HCT116 (cell line): ENCODE data around the gene NCBP3.

Experiments
- ATF3 ChIP-seq: IDR thresholded peaks from 2 replicates; pipeline ENCODE4 v1.6.1; 2012
- CEBPB ChIP-seq: IDR thresholded peaks from 2 replicates; pipeline ENCODE4 v1.6.1; 2012; ENCODE audit warnings: low read depth
- EGR1 ChIP-seq: IDR thresholded peaks from 2 replicates; pipeline ENCODE4 v1.6.1; 2012; ENCODE audit warnings: low read depth
- EZH2 ChIP-seq: fragments of 200-600 bp; sonication (generic); IDR thresholded peaks from 2 replicates; pipeline ENCODE4 v1.6.1; 2017; ENCODE audit warnings: antibody characterized with exemption, mixed run types
- JUND ChIP-seq: IDR thresholded peaks from 2 replicates; pipeline ENCODE4 v1.6.1; 2012
- POLR2A ChIP-seq: IDR thresholded peaks from 2 replicates; pipeline ENCODE4 v1.7.0; 2011; ENCODE audit warnings: borderline replicate concordance; ENCODE audit not compliant: insufficient read depth, insufficient read length; ENCODE audit errors: extremely low read depth
- POLR2AphosphoS5 ChIP-seq: IDR thresholded peaks from 2 replicates; pipeline ENCODE4 v1.6.1; 2011; ENCODE audit warnings: mild to moderate bottlenecking, low read depth, low read length, moderate library complexity
- TCF7L2 ChIP-seq: IDR thresholded peaks from 2 replicates; pipeline ENCODE4 v1.7.0; 2011; ENCODE audit warnings: borderline replicate concordance, inconsistent platforms; ENCODE audit not compliant: insufficient read depth, insufficient read length; ENCODE audit errors: extremely low read depth
- TF ChIP-seq, protein P1 (sequence below), 3 experiments: fragments of 200-600 bp in 1 of 3; sonication (generic) in 1 of 3; IDR thresholded peaks in 2 of 3; conservative IDR thresholded peaks in 1 of 3; 2 replicates each; pipeline ENCODE4 v1.5.1; 2012 to 2017; ENCODE audit warnings: low read depth in 2 of 3, low read length in 2 of 3, antibody characterized with exemption in 1 of 3, borderline replicate concordance in 1 of 3, control low read depth in 1 of 3, mild to moderate bottlenecking in 1 of 3, mixed read lengths in 1 of 3, mixed run types in 1 of 3, moderate library complexity in 1 of 3; ENCODE audit not compliant: insufficient read depth in 1 of 3
- TF ChIP-seq, protein P2 (sequence below): IDR thresholded peaks from 2 replicates; pipeline ENCODE4 v1.6.1; 2012

DNA sequence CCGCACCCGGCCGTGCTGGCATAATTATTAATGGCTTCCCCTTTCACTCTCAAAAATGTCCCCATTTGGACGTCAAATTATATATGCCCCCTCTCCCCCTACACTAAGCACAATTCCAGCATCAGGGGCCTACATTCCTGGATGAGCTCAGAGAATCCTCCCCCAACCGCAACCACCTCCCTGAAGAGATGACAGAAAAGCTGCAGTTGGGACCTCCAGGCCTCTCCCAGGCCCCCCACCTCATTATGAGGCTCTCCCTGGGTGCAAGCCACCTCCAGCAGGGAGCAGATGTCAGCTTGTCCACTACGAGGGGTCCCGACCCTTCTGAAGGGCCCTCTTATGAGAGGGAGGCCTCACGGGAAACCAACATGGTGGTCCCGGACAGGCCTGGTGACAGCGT is 18.5 kb upstream of the NCBP3 start:
- TF ChIP-seq JUND (no peak), TCF7L2 (no peak), POLR2A (no peak), ATF3 (no peak), POLR2AphosphoS5 (no peak), CEBPB (no peak), EZH2 (no peak), EGR1 (no peak)
- TF ChIP-seq, protein P1, sequence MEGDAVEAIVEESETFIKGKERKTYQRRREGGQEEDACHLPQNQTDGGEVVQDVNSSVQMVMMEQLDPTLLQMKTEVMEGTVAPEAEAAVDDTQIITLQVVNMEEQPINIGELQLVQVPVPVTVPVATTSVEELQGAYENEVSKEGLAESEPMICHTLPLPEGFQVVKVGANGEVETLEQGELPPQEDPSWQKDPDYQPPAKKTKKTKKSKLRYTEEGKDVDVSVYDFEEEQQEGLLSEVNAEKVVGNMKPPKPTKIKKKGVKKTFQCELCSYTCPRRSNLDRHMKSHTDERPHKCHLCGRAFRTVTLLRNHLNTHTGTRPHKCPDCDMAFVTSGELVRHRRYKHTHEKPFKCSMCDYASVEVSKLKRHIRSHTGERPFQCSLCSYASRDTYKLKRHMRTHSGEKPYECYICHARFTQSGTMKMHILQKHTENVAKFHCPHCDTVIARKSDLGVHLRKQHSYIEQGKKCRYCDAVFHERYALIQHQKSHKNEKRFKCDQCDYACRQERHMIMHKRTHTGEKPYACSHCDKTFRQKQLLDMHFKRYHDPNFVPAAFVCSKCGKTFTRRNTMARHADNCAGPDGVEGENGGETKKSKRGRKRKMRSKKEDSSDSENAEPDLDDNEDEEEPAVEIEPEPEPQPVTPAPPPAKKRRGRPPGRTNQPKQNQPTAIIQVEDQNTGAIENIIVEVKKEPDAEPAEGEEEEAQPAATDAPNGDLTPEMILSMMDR (IDR thresholded peaks at IDR 0.05 in 2 of 3, conservative IDR thresholded peaks at IDR 0.05 in 1 of 3; ENCODE audit: borderline replicate concordance in 1 of 3, insufficient read depth in 1 of 3, low read depth in 2 of 3, low read length in 2 of 3), result no peak
- TF ChIP-seq, protein P2, sequence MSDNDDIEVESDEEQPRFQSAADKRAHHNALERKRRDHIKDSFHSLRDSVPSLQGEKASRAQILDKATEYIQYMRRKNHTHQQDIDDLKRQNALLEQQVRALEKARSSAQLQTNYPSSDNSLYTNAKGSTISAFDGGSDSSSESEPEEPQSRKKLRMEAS, result no peak
